DMS79 (cell line): ENCODE measurements around the gene TYW1B.
"Not testable (repeated sequence)": the region's sequence is repeated elsewhere in the genome, so short reads cannot be mapped to it uniquely, and the experiment has no call there.

ENCODE experiments used
- DNase-seq: peaks from one replicate; lab custom pipeline; 2025; lab: John Stamatoyannopoulos, UW

Gene TYW1B

DNA sequence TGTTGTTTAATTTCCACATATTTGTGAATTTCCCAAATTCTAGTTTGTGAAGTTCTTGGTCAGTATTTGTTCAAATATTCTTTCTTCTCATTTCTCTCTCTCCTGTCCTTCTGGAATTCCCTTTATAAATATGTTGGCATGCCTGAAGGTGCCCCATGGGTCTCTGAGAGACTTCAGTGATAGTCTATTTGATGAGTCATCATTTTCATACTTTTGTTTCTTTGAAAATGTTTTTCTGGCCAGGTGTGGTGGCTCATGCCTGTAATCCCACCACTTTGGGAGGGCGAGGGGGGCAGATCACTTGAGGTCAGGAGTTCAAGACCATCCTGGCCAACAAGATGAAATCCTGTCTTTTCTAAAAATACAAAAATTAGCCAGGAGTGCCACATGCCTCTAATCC lies 127.5 kb downstream of the TYW1B start:
- DNase-seq: not testable (repeated sequence)

- not testable (repeated sequence) for DNase-seq
These were observed 130.9 kb downstream of the TYW1B start for GRCh38 chr7:72697066-72697465.

- not testable (repeated sequence) for DNase-seq
These were observed 131.4 kb downstream of the TYW1B start for GRCh38 chr7:72696643-72697042.

GRCh38 chr7:72695482-72695881 lies 132.5 kb downstream of the TYW1B start:
- DNase-seq: not testable (repeated sequence)

- DNase-seq: not testable (repeated sequence)
These were observed 136.6 kb downstream of the TYW1B start for GRCh38 chr7:72691442-72691841.

- not testable (repeated sequence) for DNase-seq
These were observed 137.8 kb downstream of the TYW1B start for GRCh38 chr7:72690177-72690576.

DNA sequence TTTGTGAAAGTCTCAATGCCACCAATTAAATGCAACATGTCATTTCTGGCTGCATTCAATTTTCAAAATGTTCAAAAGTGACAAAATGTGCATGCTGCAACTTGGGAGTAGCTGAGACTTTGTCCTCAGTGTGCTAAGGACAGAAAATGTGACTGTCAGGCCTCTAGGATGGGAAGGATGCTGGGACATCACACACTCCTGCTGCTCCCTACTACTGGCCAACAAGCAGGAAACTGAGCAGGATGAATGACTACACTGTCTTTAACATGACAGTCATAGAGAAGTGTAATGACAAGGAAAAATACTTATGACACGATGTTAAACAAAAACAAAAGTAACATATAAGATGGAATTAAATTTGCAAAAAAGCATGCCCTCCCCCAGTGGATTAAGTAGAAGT lies 138.7 kb downstream of the TYW1B start:
- not testable (repeated sequence) for DNase-seq

DNA sequence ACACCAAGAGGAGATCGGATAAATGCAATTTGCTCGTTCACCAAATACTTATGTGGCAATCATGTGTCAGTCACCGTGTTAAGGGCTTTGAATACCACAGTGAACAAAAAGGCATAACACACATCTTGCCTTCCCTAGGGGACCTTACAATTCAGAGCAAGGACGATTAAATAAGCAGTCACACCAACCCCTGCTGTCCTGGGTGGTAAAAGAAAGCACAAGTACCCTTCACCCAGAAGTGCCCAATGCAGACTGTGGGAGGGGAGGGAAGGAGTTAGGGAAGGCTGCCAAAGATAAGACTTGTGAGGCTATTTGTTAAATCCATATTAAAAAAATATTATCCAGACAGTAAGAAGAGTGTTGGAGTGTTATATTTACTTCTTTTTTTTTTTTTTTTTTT lies 146.8 kb downstream of the TYW1B start:
- DNase-seq: peak; percentile 66

DNA sequence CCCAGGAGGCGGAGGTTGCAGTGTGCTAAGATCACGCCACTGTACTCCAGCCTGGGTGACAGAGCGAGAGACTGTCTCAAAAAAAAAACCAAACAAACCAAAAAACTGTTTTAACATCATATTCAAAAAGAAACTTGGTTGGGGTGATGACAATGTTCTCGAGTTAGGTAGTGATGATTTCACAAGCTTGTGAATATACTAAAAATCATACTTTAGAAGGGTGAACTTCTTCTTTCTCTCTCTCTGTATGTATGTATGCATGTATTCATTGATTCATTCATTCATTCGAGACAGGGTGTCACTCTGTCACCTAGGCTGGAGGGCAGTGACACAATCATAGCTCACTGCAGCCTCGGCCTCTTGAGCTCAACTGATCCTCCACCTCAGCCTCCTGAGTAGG lies 151.1 kb downstream of the TYW1B start:
- not testable (repeated sequence) for DNase-seq

DNA sequence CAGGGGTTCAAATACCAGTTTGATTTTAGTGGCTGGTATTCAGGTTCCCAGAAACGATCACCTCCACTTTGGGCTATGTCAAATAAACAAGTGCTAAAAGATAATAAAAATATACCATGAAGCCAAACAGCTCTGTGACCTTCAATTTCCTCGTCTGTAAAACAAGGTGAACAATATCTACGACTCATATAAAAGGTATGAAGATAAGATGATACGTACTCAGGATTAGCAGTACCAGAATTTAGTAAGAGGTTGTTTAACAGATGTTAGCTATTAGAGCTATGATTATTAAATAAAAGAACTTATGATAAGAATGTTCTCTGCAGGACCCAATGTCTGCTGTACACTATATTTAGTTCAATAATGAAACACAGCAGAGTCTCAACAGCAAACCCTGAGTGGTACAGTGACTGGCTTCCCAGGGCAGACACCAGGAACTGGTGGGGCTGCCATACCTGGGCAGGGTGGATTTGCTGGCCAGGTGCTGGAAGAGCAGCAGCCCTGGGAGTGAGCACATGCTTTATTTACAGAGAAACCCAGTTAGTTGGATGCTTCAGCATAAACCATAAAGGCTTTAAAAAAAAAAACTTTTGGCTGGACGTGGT lies 151.8 kb downstream of the TYW1B start:
- DNase-seq: not testable (repeated sequence)

DNA sequence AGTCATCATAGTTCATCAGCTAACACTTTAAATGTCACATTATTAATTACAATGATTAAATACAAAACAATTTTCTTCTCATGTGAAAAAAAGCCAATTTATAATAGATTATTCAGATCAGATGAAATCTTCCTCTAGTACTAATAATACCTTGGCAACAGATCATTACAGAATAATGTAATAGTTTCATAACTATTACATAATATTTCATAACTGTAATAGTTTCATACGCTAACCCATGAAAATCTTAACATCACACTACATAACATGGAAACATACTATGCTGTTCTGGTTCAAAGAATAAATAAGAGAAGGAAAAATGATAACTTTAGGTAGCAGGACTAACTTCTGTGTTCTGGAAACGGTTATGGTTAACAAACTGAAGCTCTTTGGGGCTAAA lies 152.3 kb downstream of the TYW1B start:
- DNase-seq: not testable (repeated sequence)

DNA sequence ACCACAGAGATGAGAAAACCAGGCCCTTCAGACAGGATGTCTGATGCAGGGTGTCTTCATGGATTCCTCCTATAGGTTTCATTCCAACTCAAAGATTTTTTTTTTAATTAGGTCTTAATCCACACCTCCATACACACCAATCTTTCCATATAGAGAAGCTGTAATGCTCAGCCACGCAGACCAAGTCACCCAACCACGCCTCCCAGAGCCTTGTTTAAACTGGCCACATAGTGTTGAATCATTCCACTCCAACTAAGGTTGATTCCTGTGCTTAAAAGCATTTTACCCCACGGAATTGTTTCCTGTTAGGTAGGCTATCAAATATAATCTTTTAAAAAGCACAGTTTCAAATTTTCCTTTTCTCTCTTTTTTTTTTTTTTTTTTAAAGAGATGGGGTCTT lies 153.6 kb downstream of the TYW1B start:
- DNase-seq: no peak

- not testable (repeated sequence) for DNase-seq
These were observed 157.2 kb downstream of the TYW1B start for GRCh38 chr7:72670850-72671249.

DNA sequence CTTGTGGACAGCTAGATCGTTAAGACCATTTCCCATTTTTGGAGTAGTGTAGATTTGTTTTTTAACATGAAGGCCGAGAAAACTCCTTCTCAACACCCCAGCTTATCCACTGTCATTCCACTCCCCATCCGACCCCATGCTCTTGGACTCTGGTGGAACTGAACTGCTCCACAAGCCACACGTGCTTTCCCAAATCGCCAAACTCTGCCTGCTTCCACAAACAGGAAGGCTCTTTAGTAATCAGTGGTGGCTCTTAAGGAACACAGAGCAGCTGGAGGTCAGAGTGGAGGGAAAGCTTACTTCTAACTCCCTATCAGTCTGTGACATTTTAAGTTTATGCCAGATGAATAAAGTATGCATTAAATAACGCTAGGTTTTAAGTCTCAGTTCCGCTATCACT lies 159.6 kb downstream of the TYW1B start:
- not testable (repeated sequence) for DNase-seq

GRCh38 chr7:72667049-72667448 lies 161.0 kb downstream of the TYW1B start:
- DNase-seq: not testable (repeated sequence)

- DNase-seq: peak; percentile 4
These were observed 179.4 kb downstream of the TYW1B start for GRCh38 chr7:72648574-72648973.

- DNase-seq: not testable (repeated sequence)
These were observed 184.3 kb downstream of the TYW1B start for GRCh38 chr7:72643708-72644107.

- DNase-seq: not testable (repeated sequence)
These were observed 186.3 kb downstream of the TYW1B start for GRCh38 chr7:72641485-72642248.

- not testable (repeated sequence) for DNase-seq
These were observed 187.3 kb downstream of the TYW1B start for GRCh38 chr7:72640740-72641139.

GRCh38 chr7:72635273-72635908 lies 192.6 kb downstream of the TYW1B start:
- not testable (repeated sequence) for DNase-seq

DNA sequence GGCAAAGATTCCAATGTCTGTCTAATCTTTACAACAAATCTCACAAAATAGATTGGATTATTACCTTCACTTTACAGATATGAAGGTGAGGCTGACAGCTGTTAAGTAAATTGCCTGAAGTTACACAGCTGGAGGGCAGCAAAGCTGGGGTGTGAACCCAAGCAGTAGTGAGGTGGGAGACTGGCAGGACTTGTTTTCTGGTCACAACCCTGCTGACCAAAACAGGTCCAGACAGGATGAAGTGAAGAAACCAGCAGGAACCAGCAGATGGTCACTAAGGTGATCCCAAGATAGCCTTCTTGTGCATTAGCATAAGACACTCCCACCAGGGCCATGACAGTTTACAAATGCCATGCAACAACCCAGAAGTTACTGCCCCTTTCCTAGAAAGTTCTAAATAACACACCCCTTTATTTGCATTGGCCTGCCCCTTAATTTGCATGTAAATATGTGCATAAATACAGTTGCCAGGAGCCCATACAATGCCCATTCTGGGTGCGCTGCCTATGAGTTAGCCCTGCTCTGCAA lies 195.2 kb downstream of the TYW1B start:
- not testable (repeated sequence) for DNase-seq

GRCh38 chr7:72628375-72628774 lies 199.6 kb downstream of the TYW1B start:
- not testable (repeated sequence) for DNase-seq
